Measurements from ENCODE around the gene EEFSEC. TPM values are rescaled to one million over a fixed set of nuclear protein-coding genes. Genes with fewer than 3 reads are reported as not detected.

The EEFSEC gene
- total RNA-seq, 1 experiment from 2014 or later = 15.4 TPM

- CTCF ChIA-PET = no interaction called here
Measured at GRCh38 chr3:128173200-128173599, 19.9 kb downstream of the EEFSEC start.

GRCh38 chr3:128173849-128174248, 20.6 kb downstream of the EEFSEC start:
- in situ Hi-C loops (cut with HindIII; ENCODE audit: low pct_unique_long_range_greater_than_20kb, low sequenced_read_pairs) = no loop called here
- Histone ChIP-seq H3K27me3 (ENCODE audit: control insufficient read depth, insufficient read depth, low read length) (no peaks in the 10 kb centered on the region), H3K36me3 (ENCODE audit: control insufficient read depth, insufficient read depth, low read length) (no peaks in the 10 kb centered on the region), H3K4me1 (ENCODE audit: control insufficient read depth, insufficient read depth, low read length) (peaks cover 11% of the 10 kb centered on the region; the same call in 1 of the 2 replicates), H3K9me3 (ENCODE audit: control insufficient read depth, insufficient read depth, low read depth, low read length) (no peaks in the 10 kb centered on the region), H3K4me3 (ENCODE audit: low read depth in 2 of 2, low read length in 2 of 2) (no peak overlapping the region), H3K27ac (ENCODE audit: low read length) (no peak overlapping the region)
- POLR2A ChIA-PET = no interaction called here
- BruUV-seq (replicated peaks) = no TSS peak
- TF ChIP-seq TCF7L2 (IDR thresholded peaks at IDR 0.05; ENCODE audit: low read depth, low read length) = no peak
- TF ChIP-seq POLR2AphosphoS5 (IDR thresholded peaks at IDR 0.05; ENCODE audit: low read depth, low read length) = no peak
- no peak for TF ChIP-seq SIN3A (IDR thresholded peaks at IDR 0.05; ENCODE audit: borderline replicate concordance, insufficient read depth, low read depth, low read length)
- no peak for TF ChIP-seq REST (IDR thresholded peaks at IDR 0.05; ENCODE audit: insufficient read depth in 1 of 2, low read depth in 2 of 2, low read length in 1 of 2)
- DNase-seq (ENCODE audit: low read depth, low spot score) (no peak), ATAC-seq (0 out of 2 replicates have a peak, but pooled peaks have one; percentile 8)
- intact Hi-C loops (cut with micrococcal nuclease; ENCODE audit: unreplicated experiment) = loop anchor here (5.0 to 10.0 kb wide), 3 partner anchors 121 to 411 kb away; no protein-coding TSS in a partner anchor
- CTCF ChIA-PET = no interaction called here

More at GRCh38 chr3:128173200-128173599, 19.9 kb downstream of the EEFSEC start:
- Histone ChIP-seq H3K27ac (ENCODE audit: low read length) (no peak overlapping the region), H3K9me3 (ENCODE audit: control insufficient read depth, insufficient read depth, low read depth, low read length) (no peaks in the 10 kb centered on the region), H3K27me3 (ENCODE audit: control insufficient read depth, insufficient read depth, low read length) (no peaks in the 10 kb centered on the region), H3K4me1 (ENCODE audit: control insufficient read depth, insufficient read depth, low read length) (peaks cover 11% of the 10 kb centered on the region), H3K4me3 (ENCODE audit: low read depth in 2 of 2, low read length in 2 of 2) (no peak overlapping the region), H3K36me3 (ENCODE audit: control insufficient read depth, insufficient read depth, low read length) (no peaks in the 10 kb centered on the region)
- intact Hi-C loops (cut with micrococcal nuclease; ENCODE audit: unreplicated experiment) (loop anchor here (5.0 to 10.0 kb wide), 3 partner anchors 122 to 412 kb away; no protein-coding TSS in a partner anchor), in situ Hi-C loops (cut with HindIII; ENCODE audit: low pct_unique_long_range_greater_than_20kb, low sequenced_read_pairs) (no loop called here)
- no TSS peak for BruUV-seq (replicated peaks)
- no peak for ATAC-seq
- POLR2A ChIA-PET = interaction anchor here (0.8 kb wide), 1 partner anchor 189 kb away, joined by 3 read pairs; no protein-coding TSS in a partner anchor
- no peak for DNase-seq (ENCODE audit: low read depth, low spot score)
- TF ChIP-seq CTCF (IDR thresholded peaks at IDR 0.05) = no peak
- no peak for TF ChIP-seq REST (IDR thresholded peaks at IDR 0.05; ENCODE audit: insufficient read depth in 1 of 2, low read depth in 2 of 2, low read length in 1 of 2)
- no peak for TF ChIP-seq TCF7L2 (IDR thresholded peaks at IDR 0.05; ENCODE audit: low read depth, low read length)
- TF ChIP-seq SIN3A (IDR thresholded peaks at IDR 0.05; ENCODE audit: borderline replicate concordance, insufficient read depth, low read depth, low read length) = no peak
- TF ChIP-seq POLR2AphosphoS5 (IDR thresholded peaks at IDR 0.05; ENCODE audit: low read depth, low read length) = no peak

All from Panc1 (cell line).